GM18870 (cell line): Measurements from ENCODE around the gene HPS1.
"Not testable (repeated sequence)": the region's sequence is repeated elsewhere in the genome, so short reads cannot be mapped to it uniquely, and the experiment has no call there.

Experiments
- ATAC-seq: cut with Tn5 transposase; IDR thresholded peaks from one replicate; pipeline ENCODE4 v1.9.1; 2021; ENCODE audit warnings: moderate library complexity; ENCODE audit not compliant: unreplicated experiment

The HPS1 gene

GRCh38 chr10:98396096-98397063 is 50.4 kb downstream of the HPS1 start:
- ATAC-seq, result no peak

DNA sequence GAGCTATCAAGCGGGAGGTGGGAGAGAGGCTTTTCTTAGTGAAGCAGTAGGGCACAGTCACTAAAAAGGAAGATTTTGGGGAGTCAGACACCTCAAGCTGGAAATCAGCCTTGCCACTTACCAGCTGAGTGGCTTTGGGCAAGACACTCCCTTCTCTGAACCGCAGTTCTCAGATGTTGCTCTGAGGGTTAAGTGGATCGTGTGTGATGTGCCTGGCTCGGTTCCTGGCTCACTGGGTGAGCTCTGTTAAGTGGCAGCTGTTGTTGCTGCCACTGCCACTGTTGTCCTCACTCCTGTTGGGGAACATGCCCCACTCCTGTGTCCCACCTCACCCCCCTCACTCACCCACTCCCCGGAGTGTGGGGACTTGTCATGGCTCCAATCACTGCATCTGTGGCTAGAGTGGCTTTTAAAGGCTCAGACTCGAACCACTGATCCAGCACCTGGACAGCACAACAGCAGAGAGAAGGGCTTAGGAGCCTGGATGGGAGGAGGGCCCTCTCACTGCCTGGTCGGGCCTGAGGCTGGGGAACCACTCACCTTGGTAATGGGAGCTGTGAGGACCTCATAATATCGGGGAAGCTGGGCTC is 51.8 kb downstream of the HPS1 start:
- no peak for ATAC-seq

DNA sequence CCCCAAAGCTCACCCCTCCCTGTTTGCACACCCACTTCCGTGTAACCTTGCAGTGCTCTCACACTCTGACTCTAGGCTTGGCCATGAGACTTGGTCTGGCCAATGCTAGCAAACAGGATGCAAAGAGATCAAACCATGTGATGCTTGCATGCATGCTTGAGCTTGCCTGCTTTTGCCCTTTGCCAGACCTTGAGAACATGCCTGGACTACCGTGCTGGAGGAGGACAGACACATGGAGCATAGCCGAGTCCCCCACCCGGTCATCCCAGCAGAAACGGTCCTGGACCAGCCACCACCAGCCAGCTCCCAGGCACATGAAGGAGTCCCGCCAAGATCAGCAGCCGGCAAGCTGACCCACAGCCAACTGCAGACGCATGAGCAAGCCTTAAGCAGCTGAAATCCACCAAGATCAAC is 55.1 kb downstream of the HPS1 start:
- ATAC-seq, result no peak

DNA sequence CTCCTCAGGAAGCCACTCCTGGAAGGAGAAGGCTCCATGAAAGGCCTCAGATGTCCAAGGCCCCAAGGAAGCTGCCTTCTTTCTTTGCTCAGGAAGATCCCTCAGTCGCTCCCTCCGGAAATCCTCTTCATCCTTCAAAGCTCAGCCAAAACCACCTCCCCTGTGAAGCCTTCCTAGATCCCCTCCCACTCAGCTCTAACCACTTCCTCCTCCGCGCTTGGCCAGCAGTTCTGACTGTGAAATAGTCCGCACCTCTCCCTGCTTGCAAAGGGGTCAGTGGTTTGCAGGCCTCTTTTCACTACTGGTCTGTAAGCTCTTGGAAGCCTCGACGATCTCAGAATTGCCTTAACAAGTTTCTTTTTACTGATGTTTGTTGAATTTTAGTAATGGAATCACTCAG is 55.7 kb downstream of the HPS1 start:
- ATAC-seq, result no peak

- no peak for ATAC-seq
These were observed 56.3 kb downstream of the HPS1 start for GRCh38 chr10:98390406-98390805.

- ATAC-seq, result no peak
These were observed 57.3 kb downstream of the HPS1 start for GRCh38 chr10:98389398-98389797.

GRCh38 chr10:98388101-98388655 is 58.6 kb downstream of the HPS1 start:
- ATAC-seq, result no peak

DNA sequence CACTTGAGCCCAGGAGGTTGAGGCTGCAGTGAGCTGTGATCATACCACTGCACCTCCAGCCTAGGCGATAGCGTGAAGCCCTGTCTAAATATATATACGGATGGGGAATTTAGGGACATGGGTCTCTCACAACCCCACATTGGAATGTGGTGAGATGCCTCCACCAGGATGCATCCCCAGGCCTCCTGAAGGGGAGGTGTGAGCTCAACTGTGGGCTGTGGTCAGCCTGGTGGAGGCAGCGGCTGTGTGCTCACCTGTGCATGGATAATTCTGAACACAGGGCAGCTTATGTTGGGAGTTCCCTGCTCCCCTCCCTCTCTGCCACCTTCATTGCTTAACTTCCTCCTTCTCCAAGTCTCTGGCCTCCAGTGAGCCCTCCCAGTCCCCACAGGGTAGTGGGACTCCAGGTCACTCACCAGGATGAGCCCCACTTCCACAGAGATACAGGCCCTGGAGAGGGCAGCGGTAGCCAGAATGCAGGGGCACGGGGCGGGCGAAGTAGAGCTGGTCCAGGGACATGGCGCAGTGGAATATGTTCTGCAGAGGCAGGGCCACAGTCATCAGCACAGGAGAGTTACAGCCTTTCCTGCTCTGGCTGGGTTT is 62.1 kb downstream of the HPS1 start:
- ATAC-seq, result no peak

DNA sequence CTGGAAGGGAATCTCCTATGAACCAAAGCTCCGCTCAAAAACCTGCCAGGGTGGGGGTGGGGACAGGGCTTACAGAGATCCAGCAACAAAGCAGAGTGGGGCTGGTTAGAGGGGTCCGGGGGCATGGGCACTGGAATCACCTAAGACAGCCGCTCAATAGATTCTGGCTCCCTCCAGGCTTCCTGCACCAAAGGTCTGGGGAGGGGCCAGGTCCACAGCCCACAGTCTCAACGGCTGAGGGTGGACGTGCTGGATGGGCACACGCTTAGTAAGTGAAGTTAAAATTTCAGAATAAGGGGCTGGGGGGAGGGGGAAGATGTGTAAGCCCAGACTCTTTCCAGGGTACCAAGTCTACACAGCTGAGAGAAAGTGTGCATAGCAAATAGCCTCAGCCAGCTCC is 62.9 kb downstream of the HPS1 start:
- no peak for ATAC-seq

- not testable (repeated sequence) for ATAC-seq
These were observed 63.5 kb downstream of the HPS1 start for GRCh38 chr10:98383134-98383667.

GRCh38 chr10:98382691-98383101 is 64.0 kb downstream of the HPS1 start:
- no peak for ATAC-seq

DNA sequence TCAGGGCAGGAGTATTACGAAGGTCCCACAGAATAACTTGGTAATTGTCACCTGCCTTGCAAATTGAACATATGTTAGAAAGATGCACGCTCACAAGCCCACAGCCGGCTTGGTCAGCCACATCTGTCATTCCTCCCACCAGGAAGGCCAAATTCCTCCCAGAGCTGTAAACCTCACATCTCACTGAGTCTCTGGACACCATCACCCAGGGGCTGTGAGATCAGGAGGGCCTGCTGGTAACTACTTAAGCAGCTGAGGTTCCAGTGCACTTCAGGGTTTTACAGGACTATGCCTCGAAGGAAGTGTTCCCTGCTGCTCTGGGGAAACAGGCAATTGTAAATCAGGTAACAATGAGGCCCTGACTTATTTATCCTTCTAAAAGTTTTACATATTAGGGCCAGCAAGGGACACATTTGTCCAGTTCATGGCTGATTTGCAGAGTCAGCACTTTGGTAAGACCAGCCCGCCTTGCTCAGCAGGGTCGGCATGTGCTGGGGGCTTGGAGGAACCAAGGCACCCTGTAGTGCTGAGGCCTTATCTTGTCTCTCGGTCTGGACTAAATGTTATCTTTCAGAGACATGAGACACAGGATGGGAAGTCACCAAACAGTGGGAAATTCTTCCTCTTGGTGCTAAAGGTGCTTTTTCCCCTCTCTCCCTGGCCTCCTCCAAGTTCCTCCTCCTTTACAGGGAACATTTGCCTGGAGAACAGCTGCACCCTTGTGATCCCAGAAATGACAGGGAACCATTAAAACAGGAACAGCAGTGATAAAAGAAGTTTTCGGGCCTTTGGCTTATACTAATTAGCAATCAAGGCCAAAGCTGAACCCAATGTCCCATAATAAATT is 66.0 kb downstream of the HPS1 start:
- no peak for ATAC-seq

- no peak for ATAC-seq
These were observed 68.0 kb downstream of the HPS1 start for GRCh38 chr10:98378722-98379121.

DNA sequence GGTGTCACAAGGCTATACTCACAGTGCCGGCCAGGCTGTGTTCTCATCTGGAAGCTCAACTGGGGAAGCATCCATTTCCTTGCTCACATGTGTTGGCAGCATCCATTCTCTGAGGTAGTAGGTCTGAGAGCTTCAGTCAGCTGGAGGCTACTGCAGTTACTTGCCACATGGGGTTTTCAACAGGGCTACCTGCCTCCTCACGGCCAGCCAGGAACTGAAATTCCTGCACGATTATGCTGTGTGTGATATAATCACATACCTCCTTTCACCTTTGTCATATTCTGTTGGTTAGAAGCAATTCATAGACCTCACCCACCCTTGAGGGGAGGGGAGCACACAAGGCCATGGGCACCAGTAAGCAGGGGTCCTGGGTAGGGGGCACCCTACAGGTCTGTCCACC is 69.2 kb downstream of the HPS1 start:
- ATAC-seq, result no peak

DNA sequence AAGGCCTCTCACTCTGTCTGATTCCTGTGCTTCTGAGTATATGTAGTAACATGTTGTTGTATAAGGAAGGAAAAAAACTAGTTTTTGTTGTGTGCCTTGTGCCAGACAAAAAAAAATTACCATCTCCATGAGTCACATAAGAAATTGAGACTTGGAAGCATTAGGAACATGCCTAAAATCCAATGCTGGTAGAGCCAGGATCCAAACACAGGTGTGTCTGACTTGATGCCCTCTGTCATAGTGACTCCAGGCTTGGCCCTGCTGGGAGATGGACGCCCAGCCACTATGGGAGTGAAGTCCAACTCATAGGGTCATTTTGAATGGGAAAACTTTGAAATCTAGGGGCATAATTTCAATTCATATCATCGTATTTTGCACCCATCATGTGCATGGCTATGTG is 69.7 kb downstream of the HPS1 start:
- ATAC-seq, result no peak

DNA sequence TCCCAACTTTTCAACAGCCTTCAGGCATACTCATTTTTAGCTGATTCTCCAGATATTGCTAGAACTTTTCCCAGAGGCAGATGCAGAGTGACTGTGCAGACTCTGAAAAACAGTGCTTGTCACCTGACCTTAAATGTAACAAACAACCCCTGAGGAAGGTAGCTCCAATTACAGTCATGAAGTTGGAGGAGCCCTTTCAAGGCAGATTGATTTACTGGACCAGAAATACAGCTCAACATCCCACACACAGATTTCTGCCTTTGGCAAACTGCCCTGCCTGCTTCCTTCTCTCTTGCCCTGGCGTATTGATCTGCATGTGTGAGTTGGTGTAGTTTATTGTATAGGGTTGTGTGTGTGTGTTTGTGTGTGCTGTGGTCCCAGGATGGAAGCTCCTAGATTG is 70.2 kb downstream of the HPS1 start:
- ATAC-seq, result no peak

- no peak for ATAC-seq
These were observed 72.3 kb downstream of the HPS1 start for GRCh38 chr10:98374217-98374985.

DNA sequence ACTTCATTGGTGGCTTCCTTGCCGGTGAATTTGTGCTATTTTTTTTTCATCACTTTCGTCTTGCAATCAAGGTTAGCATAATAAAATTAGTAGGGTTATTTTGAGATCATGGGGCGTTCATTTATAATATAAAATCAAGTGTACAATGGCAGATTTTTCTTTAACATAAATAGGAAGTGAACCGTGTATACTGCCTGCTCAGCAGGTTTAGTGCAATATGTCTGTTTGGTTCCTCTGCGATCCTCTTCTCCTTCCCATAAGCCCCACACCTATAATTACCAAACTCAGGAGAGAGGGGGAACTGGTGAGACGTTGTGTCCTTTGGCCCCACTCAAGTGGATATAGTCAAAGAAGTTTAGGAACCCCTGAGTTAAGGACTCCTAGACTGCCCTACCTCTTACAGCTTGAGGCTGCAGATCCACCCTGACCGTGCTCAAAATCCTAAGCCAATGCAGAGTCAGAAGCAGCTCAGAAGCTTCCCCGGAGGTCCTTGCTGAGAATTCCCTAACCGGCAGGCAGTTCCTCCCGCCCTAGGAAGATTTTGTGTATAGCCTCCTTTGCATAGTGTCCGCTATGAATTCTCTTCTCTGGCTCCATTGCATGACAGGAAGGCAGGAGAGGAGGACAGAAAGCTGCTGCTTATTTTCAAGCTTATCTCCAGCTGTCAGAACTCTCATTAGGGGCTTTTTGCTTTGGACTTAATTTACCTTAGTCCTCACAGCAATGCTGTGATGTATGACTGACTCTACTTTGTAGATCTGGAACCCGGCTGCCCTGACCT is 73.3 kb downstream of the HPS1 start:
- ATAC-seq, result no peak
